EL (cell line): Measurements from ENCODE around the gene AMH.

Source experiments
- DNase-seq: peaks from one replicate; pipeline ENCODE4 v3.0.0-alpha.2; 2016

AMH gene

DNA sequence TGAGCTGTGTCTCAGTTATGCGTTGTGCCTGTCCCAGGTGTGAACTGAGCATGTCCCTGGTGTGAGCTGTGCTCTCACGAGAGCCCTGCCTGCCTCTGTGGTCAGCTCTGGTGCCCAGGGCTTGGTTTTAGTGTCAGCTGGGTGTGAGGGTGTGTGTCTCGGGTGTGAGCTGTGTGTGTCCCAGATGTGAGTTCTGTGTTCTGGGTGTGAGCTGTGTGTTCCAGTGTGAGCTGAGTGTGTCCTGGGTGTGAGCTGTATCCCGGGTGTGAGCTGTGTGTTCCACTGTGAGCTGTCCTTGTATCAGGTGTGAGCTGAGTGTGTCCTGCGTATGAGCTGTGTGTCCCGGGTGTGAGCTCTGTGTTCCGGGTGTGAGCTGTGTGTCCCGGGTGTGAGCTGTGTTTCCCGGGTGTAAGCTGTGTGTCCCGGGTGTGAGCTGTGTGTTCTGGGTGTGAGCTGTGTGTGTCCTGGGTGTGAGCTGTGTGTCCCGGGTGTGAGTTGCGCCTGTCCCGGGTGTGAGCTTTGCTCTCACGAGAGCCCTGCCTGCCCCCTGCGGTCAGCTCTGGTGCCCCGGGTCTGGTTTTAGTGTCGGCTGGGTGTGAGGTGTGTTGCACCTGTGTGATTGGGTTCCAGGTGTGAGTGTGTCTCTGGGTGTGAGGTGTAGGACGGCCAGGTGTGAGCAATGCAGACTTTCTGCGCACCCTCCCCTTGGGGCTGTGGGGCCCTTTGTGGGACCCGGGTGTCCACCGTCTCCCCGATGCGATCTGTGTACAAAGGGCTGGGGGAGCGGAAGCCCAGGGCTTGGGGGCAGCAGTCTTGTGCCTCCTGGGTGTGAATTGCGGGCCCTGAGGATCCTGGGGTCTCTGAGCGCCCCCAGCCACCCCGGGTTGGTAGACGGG lies 39.9 kb downstream of the AMH start:
- DNase-seq: no peak

- DNase-seq: no peak
Measured at GRCh38 chr19:2289714-2290435, 40.8 kb downstream of the AMH start.

GRCh38 chr19:2290441-2291184 lies 41.5 kb downstream of the AMH start:
- no peak for DNase-seq

DNA sequence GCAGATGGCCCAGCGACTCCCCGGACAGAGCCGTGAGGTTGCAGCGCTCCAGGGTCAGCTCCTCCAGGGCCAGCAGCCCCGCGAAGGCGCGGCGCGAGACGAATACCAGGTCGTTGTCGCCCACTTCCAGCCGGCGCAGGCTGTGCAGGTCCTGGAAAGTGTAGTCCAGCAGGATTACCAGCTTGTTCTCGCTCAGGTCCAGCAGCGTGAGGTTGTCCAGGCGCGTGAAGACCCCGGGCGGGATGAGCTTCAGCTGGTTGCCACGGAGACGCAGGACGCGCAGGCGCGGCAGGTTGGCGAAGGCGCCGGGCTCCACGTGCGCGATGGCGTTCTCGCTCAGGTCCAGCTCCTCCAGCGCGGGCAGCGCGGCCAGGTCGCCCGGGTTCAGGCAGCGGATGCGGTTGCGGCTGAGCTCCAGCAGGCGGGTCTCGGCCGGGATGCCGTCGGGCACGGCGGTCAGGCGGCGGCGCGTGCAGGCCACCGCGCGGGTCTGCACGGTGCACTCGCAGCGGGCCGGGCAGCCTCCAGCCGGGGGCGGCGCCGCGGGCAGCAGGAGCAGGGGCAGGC lies 42.1 kb downstream of the AMH start:
- DNase-seq: no peak

DNA sequence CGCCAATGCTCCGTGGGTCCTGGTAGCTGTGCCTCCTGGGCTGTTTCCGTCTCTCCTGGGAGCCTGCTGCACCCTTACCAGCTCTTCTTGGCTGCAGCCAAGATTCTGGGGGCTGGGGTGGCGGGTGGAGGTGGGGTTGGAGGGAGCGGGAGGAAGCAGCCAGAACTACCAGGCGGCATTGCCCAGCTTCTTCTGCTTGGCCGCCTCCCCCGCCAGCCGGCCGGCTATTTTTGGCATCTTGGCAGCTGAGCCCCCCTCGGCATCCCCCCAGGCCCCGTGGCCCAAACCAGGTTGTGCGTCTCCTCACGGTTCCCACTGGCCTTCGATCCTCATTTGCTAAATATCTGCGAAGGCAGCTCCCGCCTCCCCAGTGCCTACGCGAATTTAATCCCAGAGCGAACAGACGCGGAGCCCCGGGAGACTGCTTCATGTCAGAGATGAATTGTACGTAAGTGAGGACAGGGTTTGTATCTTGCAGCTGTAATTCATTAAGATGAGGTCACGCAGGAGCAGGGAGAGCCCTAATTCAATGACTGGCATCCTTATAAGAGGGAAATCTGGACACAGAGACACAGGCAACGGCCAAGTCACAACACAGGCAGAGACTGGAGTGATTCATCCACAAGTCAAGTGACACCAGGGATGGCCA lies 45.7 kb downstream of the AMH start:
- DNase-seq: peak; percentile 69

DNA sequence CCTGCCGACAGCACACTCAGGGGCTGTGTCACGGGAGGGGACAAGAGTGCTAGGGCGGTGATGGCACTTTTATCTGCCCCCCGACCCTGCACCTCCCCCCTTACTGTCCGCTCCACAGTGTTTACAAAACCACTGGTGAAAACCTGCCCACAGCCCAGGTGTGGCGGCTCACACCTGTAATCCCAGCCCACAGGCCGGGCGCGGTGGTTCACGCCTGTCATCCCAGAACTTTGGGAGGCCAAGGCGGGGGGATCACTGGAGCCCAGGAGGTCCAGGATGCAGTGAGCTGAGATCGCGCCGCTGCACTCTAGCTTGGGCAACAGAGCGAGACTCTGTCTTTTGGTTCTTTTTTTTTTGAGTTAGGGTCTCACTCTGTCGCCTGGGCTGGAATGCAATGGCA lies 47.0 kb downstream of the AMH start:
- no peak for DNase-seq

DNA sequence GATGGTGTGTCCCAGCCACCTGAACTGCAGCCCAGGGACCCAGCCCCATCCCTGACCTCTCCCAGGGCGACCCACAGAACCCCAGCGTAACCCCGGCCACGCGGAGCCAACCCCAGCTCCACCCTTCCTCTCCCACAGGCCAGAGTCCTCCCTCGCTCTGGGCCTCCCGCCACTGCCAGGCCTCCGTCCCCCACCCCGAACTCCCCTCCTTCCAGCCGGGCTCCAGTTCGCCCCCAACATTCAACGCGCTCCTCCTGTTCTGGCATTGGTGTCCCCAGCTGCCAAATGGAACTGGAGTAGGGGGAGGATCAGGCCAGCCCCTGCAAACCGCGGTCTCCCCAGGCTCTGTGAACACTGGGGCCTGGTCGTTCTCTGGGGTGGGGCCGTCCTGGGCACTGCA lies 51.4 kb downstream of the AMH start:
- DNase-seq: no peak
